ENCODE data around the gene PSIP1.
A peak's percentile ranks its signal among the peaks of the same experiment; 100 is the strongest.

Gene PSIP1

DNA sequence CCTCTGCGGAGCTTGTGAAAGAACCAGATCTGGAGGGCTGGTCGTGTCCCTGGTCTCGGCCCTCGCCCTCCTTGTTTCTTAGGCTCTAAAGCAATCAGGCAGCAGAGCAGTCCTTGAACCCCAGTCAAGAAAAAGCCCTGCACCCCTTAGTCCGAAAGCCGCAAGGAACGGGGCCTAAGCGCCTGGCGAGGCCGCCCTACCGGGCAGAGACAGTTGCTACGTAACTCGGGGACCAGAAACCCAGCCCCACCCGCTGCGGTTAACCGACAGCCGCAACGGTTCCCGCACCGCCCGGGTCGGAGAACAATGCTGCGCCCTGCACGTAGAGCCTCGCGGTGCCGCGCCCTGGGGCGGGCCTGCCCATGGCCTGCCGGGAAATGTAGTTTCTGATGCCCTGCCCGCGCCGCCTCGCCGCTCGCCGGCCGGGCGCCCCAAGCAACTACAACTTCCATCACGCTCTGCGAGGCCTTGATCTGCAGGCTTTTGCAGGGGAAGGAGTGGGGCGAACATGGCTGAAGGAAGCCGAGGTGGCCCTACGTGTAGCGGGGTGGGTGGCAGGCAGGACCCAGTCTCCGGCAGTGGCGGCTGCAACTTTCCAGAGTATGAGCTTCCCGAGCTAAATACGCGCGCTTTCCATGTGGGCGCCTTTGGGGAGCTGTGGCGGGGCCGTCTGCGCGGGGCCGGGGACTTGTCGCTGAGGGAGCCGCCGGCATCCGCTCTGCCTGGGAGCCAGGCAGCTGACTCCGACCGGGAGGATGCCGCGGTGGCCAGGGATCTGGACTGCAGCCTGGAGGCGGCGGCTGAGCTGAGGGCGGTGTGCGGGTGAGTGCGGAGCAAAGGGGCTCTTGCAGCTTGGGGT, 88.2 kb downstream of the PSIP1 start, which contains the start of gene SNAPC3:
Gene SNAPC3 (plus strand): TSS at position 505 of the 859 bp plus-strand sequence. CDS start 4 bp downstream, at position 509.
- peak; percentile 54 for TF ChIP-seq CREB1 (IDR thresholded peaks at IDR 0.05; ENCODE audit: low read depth)
- peak; percentile 42; the same call in 1 of the 2 replicates for TF ChIP-seq EP300 (IDR thresholded peaks at IDR 0.05; ENCODE audit: borderline replicate concordance)
- TF ChIP-seq, protein P1, sequence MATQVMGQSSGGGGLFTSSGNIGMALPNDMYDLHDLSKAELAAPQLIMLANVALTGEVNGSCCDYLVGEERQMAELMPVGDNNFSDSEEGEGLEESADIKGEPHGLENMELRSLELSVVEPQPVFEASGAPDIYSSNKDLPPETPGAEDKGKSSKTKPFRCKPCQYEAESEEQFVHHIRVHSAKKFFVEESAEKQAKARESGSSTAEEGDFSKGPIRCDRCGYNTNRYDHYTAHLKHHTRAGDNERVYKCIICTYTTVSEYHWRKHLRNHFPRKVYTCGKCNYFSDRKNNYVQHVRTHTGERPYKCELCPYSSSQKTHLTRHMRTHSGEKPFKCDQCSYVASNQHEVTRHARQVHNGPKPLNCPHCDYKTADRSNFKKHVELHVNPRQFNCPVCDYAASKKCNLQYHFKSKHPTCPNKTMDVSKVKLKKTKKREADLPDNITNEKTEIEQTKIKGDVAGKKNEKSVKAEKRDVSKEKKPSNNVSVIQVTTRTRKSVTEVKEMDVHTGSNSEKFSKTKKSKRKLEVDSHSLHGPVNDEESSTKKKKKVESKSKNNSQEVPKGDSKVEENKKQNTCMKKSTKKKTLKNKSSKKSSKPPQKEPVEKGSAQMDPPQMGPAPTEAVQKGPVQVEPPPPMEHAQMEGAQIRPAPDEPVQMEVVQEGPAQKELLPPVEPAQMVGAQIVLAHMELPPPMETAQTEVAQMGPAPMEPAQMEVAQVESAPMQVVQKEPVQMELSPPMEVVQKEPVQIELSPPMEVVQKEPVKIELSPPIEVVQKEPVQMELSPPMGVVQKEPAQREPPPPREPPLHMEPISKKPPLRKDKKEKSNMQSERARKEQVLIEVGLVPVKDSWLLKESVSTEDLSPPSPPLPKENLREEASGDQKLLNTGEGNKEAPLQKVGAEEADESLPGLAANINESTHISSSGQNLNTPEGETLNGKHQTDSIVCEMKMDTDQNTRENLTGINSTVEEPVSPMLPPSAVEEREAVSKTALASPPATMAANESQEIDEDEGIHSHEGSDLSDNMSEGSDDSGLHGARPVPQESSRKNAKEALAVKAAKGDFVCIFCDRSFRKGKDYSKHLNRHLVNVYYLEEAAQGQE (IDR thresholded peaks at IDR 0.05; ENCODE audit: low read depth), result no peak
- peak; percentile 57 for TF ChIP-seq TCF12 (IDR thresholded peaks at IDR 0.05; ENCODE audit: low read depth)
- TF ChIP-seq TEAD4 (IDR thresholded peaks at IDR 0.05), result no peak
- peak; percentile 58; the same call in 1 of the 2 replicates for TF ChIP-seq ZBTB7A (IDR thresholded peaks at IDR 0.05; ENCODE audit: low read depth)
- no peak for TF ChIP-seq EGR1 (IDR thresholded peaks at IDR 0.05)
- no peak for TF ChIP-seq RAD21 (IDR thresholded peaks at IDR 0.05; ENCODE audit: low read depth)
- TF ChIP-seq NFIC (IDR thresholded peaks at IDR 0.05), result 0 out of 2 replicates have a peak, but pooled peaks have one; percentile 16
- no peak for TF ChIP-seq CEBPB (IDR thresholded peaks at IDR 0.05)
- TF ChIP-seq, protein P2, sequence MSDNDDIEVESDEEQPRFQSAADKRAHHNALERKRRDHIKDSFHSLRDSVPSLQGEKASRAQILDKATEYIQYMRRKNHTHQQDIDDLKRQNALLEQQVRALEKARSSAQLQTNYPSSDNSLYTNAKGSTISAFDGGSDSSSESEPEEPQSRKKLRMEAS (IDR thresholded peaks at IDR 0.05), result peak; percentile 81
- peak; percentile 95 for TF ChIP-seq YY1 (IDR thresholded peaks at IDR 0.05; ENCODE audit: low read depth)
- peak; percentile 92 for TF ChIP-seq TAF1 (IDR thresholded peaks at IDR 0.05; ENCODE audit: low read depth)
- TF ChIP-seq, protein P3, sequence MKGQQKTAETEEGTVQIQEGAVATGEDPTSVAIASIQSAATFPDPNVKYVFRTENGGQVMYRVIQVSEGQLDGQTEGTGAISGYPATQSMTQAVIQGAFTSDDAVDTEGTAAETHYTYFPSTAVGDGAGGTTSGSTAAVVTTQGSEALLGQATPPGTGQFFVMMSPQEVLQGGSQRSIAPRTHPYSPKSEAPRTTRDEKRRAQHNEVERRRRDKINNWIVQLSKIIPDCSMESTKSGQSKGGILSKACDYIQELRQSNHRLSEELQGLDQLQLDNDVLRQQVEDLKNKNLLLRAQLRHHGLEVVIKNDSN (IDR thresholded peaks at IDR 0.05), result peak; percentile 47
- TF ChIP-seq FOXM1 (IDR thresholded peaks at IDR 0.05; ENCODE audit: borderline replicate concordance, low read depth), result 0 out of 2 replicates have a peak, but pooled peaks have one; percentile 55

DNA sequence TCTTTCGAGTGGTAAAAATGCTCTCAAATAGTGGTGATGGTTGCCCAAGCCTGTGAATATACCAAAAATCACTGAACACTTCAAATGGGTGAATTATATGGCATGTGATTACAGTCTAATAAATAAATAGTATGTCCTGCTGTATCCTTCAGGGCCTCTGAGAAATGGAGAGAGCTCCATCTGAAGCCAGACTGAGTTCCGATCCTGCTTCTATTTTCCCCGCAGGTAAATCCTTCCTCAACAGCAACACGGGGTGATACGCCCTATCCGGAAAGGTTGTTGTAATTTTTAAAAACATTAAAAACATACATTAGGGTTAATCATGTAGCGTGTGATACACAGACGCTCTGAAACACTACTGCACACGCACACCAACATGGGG, 88.8 kb downstream of the PSIP1 start:
- TF ChIP-seq YY1 (IDR thresholded peaks at IDR 0.05; ENCODE audit: low read depth), result no peak
- no peak for TF ChIP-seq NFIC (IDR thresholded peaks at IDR 0.05)
- TF ChIP-seq FOXM1 (IDR thresholded peaks at IDR 0.05; ENCODE audit: borderline replicate concordance, low read depth), result no peak
- TF ChIP-seq RAD21 (IDR thresholded peaks at IDR 0.05; ENCODE audit: low read depth), result no peak
- TF ChIP-seq TAF1 (IDR thresholded peaks at IDR 0.05; ENCODE audit: low read depth), result no peak

DNA sequence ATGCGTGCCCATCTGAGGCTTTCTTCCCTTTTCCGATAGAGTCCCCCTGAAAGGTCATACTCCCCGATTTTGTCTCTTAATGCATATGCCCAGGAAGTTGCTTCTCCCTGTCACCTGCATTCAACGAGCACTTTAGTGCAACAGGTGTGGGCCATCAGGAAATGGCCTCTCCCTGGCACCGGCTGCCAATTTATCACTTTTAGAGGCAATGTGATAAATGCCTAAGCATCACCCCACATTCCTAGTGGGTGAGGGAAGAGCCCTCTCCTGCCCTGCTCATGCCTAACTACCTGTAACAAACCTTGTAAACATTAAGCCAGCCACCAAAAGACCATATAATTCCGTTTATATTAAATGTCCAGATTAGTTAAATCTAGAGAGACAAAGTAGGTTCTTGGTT, 89.2 kb downstream of the PSIP1 start:
- TF ChIP-seq CEBPB (IDR thresholded peaks at IDR 0.05) (no peak), FOXM1 (IDR thresholded peaks at IDR 0.05; ENCODE audit: borderline replicate concordance, low read depth) (no peak), EGR1 (IDR thresholded peaks at IDR 0.05) (no peak), RAD21 (IDR thresholded peaks at IDR 0.05; ENCODE audit: low read depth) (no peak), TEAD4 (IDR thresholded peaks at IDR 0.05) (no peak), YY1 (IDR thresholded peaks at IDR 0.05; ENCODE audit: low read depth) (no peak), TAF1 (IDR thresholded peaks at IDR 0.05; ENCODE audit: low read depth) (no peak), EP300 (IDR thresholded peaks at IDR 0.05; ENCODE audit: borderline replicate concordance) (no peak), ZBTB7A (IDR thresholded peaks at IDR 0.05; ENCODE audit: low read depth) (no peak)

DNA sequence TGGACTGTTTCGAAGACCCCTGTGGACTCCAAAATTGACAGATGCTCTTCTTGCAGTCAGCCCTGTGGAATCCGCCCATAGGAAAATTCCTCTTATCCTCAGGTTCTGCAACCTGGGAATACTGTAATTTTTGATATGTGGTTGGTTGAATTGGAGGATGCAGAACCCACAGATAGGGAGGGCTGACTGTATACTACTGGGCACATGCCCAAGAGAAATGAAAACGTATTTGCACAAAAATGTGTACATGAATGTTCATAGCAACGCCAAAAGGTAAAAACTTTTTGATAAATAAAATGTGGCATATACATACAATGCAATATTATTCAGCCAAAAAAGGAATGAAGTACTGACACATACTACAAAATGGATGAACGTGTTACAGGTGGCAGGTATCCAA, 90.0 kb downstream of the PSIP1 start:
- no peak for TF ChIP-seq TAF1 (IDR thresholded peaks at IDR 0.05; ENCODE audit: low read depth)
- TF ChIP-seq EP300 (IDR thresholded peaks at IDR 0.05; ENCODE audit: borderline replicate concordance), result no peak
- no peak for TF ChIP-seq FOXM1 (IDR thresholded peaks at IDR 0.05; ENCODE audit: borderline replicate concordance, low read depth)
- TF ChIP-seq CREB1 (IDR thresholded peaks at IDR 0.05; ENCODE audit: low read depth), result no peak

DNA sequence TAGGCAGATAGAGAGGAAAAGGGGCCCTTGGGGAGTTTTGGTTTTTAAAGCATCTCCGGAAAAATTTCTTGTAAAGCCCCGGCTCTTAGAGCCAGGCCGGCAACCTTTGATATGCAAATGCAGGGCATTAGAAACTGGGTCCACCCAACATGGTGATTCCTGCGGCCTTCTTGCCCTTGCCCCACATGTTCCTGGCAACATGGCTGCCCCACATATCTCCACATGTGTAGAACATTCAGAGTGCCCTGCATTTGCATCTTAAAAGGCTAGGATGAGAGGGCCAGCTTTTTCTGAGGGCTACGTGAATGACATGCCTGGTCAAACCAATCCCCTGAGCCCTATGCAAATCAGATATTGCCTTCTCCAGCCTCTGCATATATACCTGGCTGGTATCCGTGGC, 93.1 kb downstream of the PSIP1 start:
- TF ChIP-seq TAF1 (IDR thresholded peaks at IDR 0.05; ENCODE audit: low read depth) (no peak), EP300 (IDR thresholded peaks at IDR 0.05; ENCODE audit: borderline replicate concordance) (no peak), TEAD4 (IDR thresholded peaks at IDR 0.05) (no peak), ZBTB7A (IDR thresholded peaks at IDR 0.05; ENCODE audit: low read depth) (no peak), NFIC (IDR thresholded peaks at IDR 0.05) (no peak), YY1 (IDR thresholded peaks at IDR 0.05; ENCODE audit: low read depth) (no peak), CEBPB (IDR thresholded peaks at IDR 0.05) (no peak), FOXM1 (IDR thresholded peaks at IDR 0.05; ENCODE audit: borderline replicate concordance, low read depth) (no peak), CREB1 (IDR thresholded peaks at IDR 0.05; ENCODE audit: low read depth) (no peak), TCF12 (IDR thresholded peaks at IDR 0.05; ENCODE audit: low read depth) (no peak), RAD21 (IDR thresholded peaks at IDR 0.05; ENCODE audit: low read depth) (no peak), EGR1 (IDR thresholded peaks at IDR 0.05) (no peak)
- TF ChIP-seq, protein P1 (IDR thresholded peaks at IDR 0.05; ENCODE audit: low read depth), result no peak
- TF ChIP-seq, protein P2 (IDR thresholded peaks at IDR 0.05), result no peak
- TF ChIP-seq, protein P3 (IDR thresholded peaks at IDR 0.05), result no peak
